Aorta (tissue), 5 donors: ENCODE measurements around the gene BOD1L2. TPM values are rescaled to one million over a fixed set of nuclear protein-coding genes. Genes with fewer than 3 reads are reported as not detected.

Experiments
- ATAC-seq: fragments of 200-7000 bp; cut with Tn5 transposase; one replicate; pipeline ENCODE4 v1.9.1; 2022; ENCODE audit warnings: moderate library complexity; ENCODE audit not compliant: low FRiP score
- DNase-seq, 2 donors: peaks; one replicate each; pipeline ENCODE4 v3.0.0-alpha.2; 2020
- H3K27ac ChIP-seq, 2 donors: one replicate each; pipeline ENCODE4 v1.5.1; 2013; ENCODE audit warnings: low read length in 2 of 2, mild to moderate bottlenecking in 2 of 2, moderate library complexity in 2 of 2, control low read depth in 1 of 2, inconsistent platforms in 1 of 2, low read depth in 1 of 2
- H3K27me3 ChIP-seq, 2 donors: one replicate each; pipeline ENCODE4 v1.6.1; 2013; ENCODE audit warnings: control low read depth in 1 of 2, low read length in 1 of 2, mild to moderate bottlenecking in 1 of 2, moderate library complexity in 1 of 2; ENCODE audit not compliant: insufficient read depth in 2 of 2, control insufficient read depth in 1 of 2
- H3K36me3 ChIP-seq, 2 donors: one replicate each; pipeline ENCODE4 v1.6.1; 2013; ENCODE audit warnings: control low read depth in 1 of 2, low read length in 1 of 2, mild to moderate bottlenecking in 1 of 2; ENCODE audit not compliant: insufficient read depth in 2 of 2, control insufficient read depth in 1 of 2
- H3K4me1 ChIP-seq, 2 donors: one replicate each; pipeline ENCODE4 v1.6.1; 2013; ENCODE audit warnings: low read length in 2 of 2, control low read depth in 1 of 2, mild to moderate bottlenecking in 1 of 2, moderate library complexity in 1 of 2; ENCODE audit not compliant: insufficient read depth in 2 of 2, control insufficient read depth in 1 of 2
- H3K4me3 ChIP-seq, 2 donors: one replicate each; pipeline ENCODE4 v1.5.1; 2013; ENCODE audit warnings: low read length in 2 of 2, control low read depth in 1 of 2, mild to moderate bottlenecking in 1 of 2
- H3K9me3 ChIP-seq: one replicate; pipeline ENCODE4 v1.6.1; 2013; ENCODE audit warnings: mild to moderate bottlenecking, low read length; ENCODE audit not compliant: control insufficient read depth
- WGBS, 2 donors: extraction: QIAGEN DNeasy Blood & Tissue Kit; methylation state at CpG; one replicate each; pipeline ENCODE4 v1.1.7; 2013; 5-methylcytosine and 5-hydroxymethylcytosine counted together
- intact Hi-C, 2 donors: fragments of 100-400 bp; cut with DNase I; formaldehyde crosslinking; loops; one replicate each; pipeline versions ENCODE4 v1.14.2 to v1.15.0; 2022
- polyA plus RNA-seq, 2 donors: library from polyadenylated mRNA; stranded (reverse); fragments of 200-250 nt; gene quantifications; one replicate each; pipeline ENCODE4 v1.2.3, GENCODE V29; 2013
- total RNA-seq, 2 donors: library from RNA; stranded (reverse); fragmentation: NEBNext Ultra II Directional; extraction: Animal tissue kit (Norgen Biotek cat#: 25700); gene quantifications; one replicate each; pipeline ENCODE4 v1.2.1, GENCODE V29; 2021
- donor health status: healthy with polysubstance abuse.
- donor health status: Bipolar disorder and iron deficiency.
- donor health status: DM: no; HTN: no; CAD: no.
- donor health status: DM: no; HTN: no; CAD: no.
- donor health status: DM: yes; HTN: yes; CAD: no.

The BOD1L2 gene
- total and polyA plus RNA-seq, 4 donors, result 0.25 TPM; not detected in 3

GRCh38 chr18:57128220-57128932, 18.5 kb upstream of the BOD1L2 start:
- H3K9me3 ChIP-seq, result no peaks in the 10 kb centered on the region
- no peak overlapping the region for H3K27ac ChIP-seq
- H3K4me1 ChIP-seq, result no peaks in the 10 kb centered on the region
- no peaks in the 10 kb centered on the region for H3K36me3 ChIP-seq
- intact Hi-C loops, result no loop called here
- H3K27me3 ChIP-seq, result no peaks in the 10 kb centered on the region
- ATAC-seq (no peak), DNase-seq (no peak)
- 73 to 76% methylated on average over 8 of the region's 8 CpGs for WGBS, 2 donors
- no peak overlapping the region for H3K4me3 ChIP-seq

- ATAC-seq, result no peak
Observed at GRCh38 chr18:57131101-57131500, 15.8 kb upstream of the BOD1L2 start.

GRCh38 chr18:57131782-57132181, 15.1 kb upstream of the BOD1L2 start:
- Histone ChIP-seq H3K36me3 (no peaks in the 10 kb centered on the region), H3K4me1 (no peaks in the 10 kb centered on the region), H3K27ac (no peak overlapping the region), H3K9me3 (peaks cover 2% of the 10 kb centered on the region), H3K4me3 (no peak overlapping the region), H3K27me3 (peaks cover 0 to 2% of the 10 kb centered on the region in 2 donors)
- intact Hi-C loops, result no loop called here
- no peak for DNase-seq
- ATAC-seq, result no peak

More at GRCh38 chr18:57131101-57131500, 15.8 kb upstream of the BOD1L2 start:
- intact Hi-C loops, result no loop called here
- H3K9me3 ChIP-seq, result no peaks in the 10 kb centered on the region
- H3K27ac ChIP-seq, result no peak overlapping the region
- no peak overlapping the region for H3K4me3 ChIP-seq
- H3K27me3 ChIP-seq, result no peaks in the 10 kb centered on the region
- 67 to 72% methylated on average over 5 of the region's 5 CpGs for WGBS, 2 donors
- DNase-seq, result no peak
- H3K4me1 ChIP-seq, result no peaks in the 10 kb centered on the region
- no peaks in the 10 kb centered on the region for H3K36me3 ChIP-seq

GRCh38 chr18:57134618-57135135, 12.2 kb upstream of the BOD1L2 start:
- intact Hi-C loops, result no loop called here
- Histone ChIP-seq H3K27me3 (peaks cover 0 to 2% of the 10 kb centered on the region in 2 donors), H3K36me3 (no peaks in the 10 kb centered on the region), H3K27ac (no peak overlapping the region), H3K4me1 (no peaks in the 10 kb centered on the region), H3K9me3 (peaks cover 2% of the 10 kb centered on the region), H3K4me3 (no peak overlapping the region)
- 65 to 66% methylated on average over 4 of the region's 4 CpGs for WGBS, 2 donors
- no peak for ATAC-seq
- DNase-seq, result no peak

- Histone ChIP-seq H3K4me1 (no peaks in the 10 kb centered on the region), H3K36me3 (no peaks in the 10 kb centered on the region), H3K27me3 (peaks cover 0 to 2% of the 10 kb centered on the region in 2 donors), H3K9me3 (peaks cover 2% of the 10 kb centered on the region), H3K4me3 (no peak overlapping the region), H3K27ac (no peak overlapping the region)
- intact Hi-C loops, result no loop called here
- DNase-seq, result no peak
- ATAC-seq, result no peak
- 44 to 56% methylated on average over 4 of the region's 4 CpGs for WGBS, 2 donors
Observed at GRCh38 chr18:57135699-57136098, 11.2 kb upstream of the BOD1L2 start.

- Histone ChIP-seq H3K36me3 (no peaks in the 10 kb centered on the region), H3K27me3 (peaks cover 0 to 2% of the 10 kb centered on the region in 2 donors), H3K4me3 (no peak overlapping the region), H3K9me3 (peaks cover 2% of the 10 kb centered on the region), H3K4me1 (no peaks in the 10 kb centered on the region), H3K27ac (no peak overlapping the region)
- DNase-seq (no peak), ATAC-seq (no peak)
- 86 to 89% methylated on average over 3 of the region's 3 CpGs for WGBS, 2 donors
- intact Hi-C loops, result no loop called here
Observed at GRCh38 chr18:57137847-57138246, 9.0 kb upstream of the BOD1L2 start.

- intact Hi-C loops, result no loop called here
- 73 to 80% methylated on average over 10 of the region's 10 CpGs for WGBS, 2 donors
- Histone ChIP-seq H3K4me3 (no peak overlapping the region), H3K27ac (no peak overlapping the region), H3K36me3 (no peaks in the 10 kb centered on the region), H3K4me1 (no peaks in the 10 kb centered on the region), H3K9me3 (no peaks in the 10 kb centered on the region), H3K27me3 (no peaks in the 10 kb centered on the region)
- DNase-seq, result no peak
- ATAC-seq, result no peak
Observed at GRCh38 chr18:57141208-57142129, 5.4 kb upstream of the BOD1L2 start.

GRCh38 chr18:57142324-57142723, 4.6 kb upstream of the BOD1L2 start:
- no peaks in the 10 kb centered on the region for H3K9me3 ChIP-seq
- H3K36me3 ChIP-seq, result no peaks in the 10 kb centered on the region
- no peaks in the 10 kb centered on the region for H3K4me1 ChIP-seq
- ATAC-seq (no peak), DNase-seq (no peak)
- no peak overlapping the region for H3K4me3 ChIP-seq
- intact Hi-C loops, result no loop called here
- no peaks in the 10 kb centered on the region for H3K27me3 ChIP-seq
- H3K27ac ChIP-seq, result no peak overlapping the region
